KOPT-K1 (cell line): ENCODE data around the gene USP7.
A peak's percentile ranks its signal among the peaks of the same experiment; 100 is the strongest.

Source experiments
- H3K27ac ChIP-seq: fragments of 200-600 bp; sonication (generic); 2 replicates; pipeline ENCODE4 v1.5.1; 2016; ENCODE audit warnings: antibody characterized with exemption, mild to moderate bottlenecking, low read depth, low read length; ENCODE audit not compliant: poor library complexity, severe bottlenecking
- H3K36me3 ChIP-seq: fragments of 200-600 bp; sonication (generic); 2 replicates; pipeline ENCODE4 v1.5.1; 2017; ENCODE audit warnings: antibody characterized with exemption, mild to moderate bottlenecking, low read length, moderate library complexity; ENCODE audit not compliant: insufficient read depth
- H3K9me3 ChIP-seq: fragments of 200-600 bp; sonication (generic); 2 replicates; pipeline ENCODE4 v1.5.1; 2017; ENCODE audit warnings: antibody characterized with exemption, low read length, mild to moderate bottlenecking; ENCODE audit not compliant: insufficient read depth, poor library complexity, severe bottlenecking

Gene USP7

DNA sequence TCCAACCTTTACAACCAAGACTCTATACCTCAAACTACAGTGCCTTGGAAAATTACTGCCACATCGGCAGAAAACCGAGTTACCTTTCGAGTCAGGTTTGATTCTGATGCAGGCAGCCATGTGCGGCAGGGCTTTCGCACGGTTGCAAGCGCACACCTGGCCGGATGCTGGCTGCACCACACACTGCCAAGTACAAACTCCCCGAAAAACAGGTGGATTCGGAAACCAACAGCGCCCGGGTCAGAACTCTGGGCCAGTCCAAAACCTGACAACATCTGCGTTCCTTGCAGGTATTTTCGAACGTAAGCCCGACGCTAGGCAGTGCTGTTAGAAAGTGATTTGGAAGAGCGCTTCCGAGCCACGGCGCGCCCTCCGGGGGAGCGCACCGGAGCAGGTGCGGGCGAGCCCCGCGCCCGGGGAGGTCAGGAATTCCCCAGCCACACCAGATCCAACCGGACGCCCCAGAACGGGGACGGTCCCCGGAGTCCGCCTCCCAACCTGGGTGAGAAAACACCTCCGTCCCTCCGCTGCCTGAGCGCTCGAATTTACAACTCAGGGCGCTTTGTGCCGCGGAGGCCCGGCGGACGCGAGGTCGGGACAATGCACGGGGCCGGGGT, 1.2 kb downstream of the USP7 start:
- H3K36me3 ChIP-seq: no peaks in the 10 kb centered on the region
- no peaks in the 10 kb centered on the region for H3K9me3 ChIP-seq
- H3K27ac ChIP-seq: peak overlapping the region; percentile 93

DNA sequence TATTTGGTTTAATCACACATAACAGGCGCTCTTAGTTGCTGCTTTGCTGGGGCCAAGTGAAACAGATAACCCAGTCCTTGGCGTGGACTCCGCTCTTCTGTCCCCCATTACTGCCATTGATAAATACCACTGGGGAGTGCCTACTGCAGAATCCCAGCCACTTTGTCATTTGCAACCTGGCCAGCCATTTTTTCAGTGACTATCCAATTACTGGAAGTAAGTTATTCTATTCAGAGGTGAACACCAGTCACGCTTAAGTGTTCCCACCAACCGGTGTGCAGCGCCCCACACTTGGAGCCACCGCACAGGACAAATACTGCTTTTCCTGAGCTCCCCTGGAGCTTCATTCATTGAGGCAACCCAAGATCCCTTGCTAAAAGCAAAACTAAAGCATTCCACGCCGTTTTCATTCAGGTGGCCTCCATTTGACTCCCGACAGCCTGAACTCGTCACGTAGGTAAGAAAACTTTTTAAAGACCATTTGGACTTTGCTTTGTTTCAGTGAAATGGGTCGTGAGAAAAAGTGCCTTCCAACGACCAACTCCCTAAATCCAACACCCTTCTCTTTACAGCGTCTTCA, 1.8 kb downstream of the USP7 start:
- H3K9me3 ChIP-seq: no peaks in the 10 kb centered on the region
- no peaks in the 10 kb centered on the region for H3K36me3 ChIP-seq
- H3K27ac ChIP-seq: peak overlapping the region; percentile 93

DNA sequence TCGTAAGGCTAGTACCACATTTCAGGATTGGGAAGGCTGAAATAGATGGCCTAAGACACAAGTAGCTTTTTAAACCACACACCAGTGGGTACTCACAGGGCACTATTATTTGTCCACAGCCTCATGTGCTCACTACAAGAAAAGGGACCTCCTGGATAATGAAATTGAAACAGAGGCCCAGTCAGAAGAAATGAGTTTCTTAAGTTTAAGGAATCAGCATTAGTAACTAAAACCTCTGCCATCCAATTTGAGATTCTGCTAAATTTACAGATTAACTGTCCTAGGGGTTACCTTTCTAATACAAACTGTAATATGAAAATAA, 3.0 kb downstream of the USP7 start:
- peak overlapping the region; percentile 93 for H3K27ac ChIP-seq
- no peaks in the 10 kb centered on the region for H3K36me3 ChIP-seq
- no peaks in the 10 kb centered on the region for H3K9me3 ChIP-seq

DNA sequence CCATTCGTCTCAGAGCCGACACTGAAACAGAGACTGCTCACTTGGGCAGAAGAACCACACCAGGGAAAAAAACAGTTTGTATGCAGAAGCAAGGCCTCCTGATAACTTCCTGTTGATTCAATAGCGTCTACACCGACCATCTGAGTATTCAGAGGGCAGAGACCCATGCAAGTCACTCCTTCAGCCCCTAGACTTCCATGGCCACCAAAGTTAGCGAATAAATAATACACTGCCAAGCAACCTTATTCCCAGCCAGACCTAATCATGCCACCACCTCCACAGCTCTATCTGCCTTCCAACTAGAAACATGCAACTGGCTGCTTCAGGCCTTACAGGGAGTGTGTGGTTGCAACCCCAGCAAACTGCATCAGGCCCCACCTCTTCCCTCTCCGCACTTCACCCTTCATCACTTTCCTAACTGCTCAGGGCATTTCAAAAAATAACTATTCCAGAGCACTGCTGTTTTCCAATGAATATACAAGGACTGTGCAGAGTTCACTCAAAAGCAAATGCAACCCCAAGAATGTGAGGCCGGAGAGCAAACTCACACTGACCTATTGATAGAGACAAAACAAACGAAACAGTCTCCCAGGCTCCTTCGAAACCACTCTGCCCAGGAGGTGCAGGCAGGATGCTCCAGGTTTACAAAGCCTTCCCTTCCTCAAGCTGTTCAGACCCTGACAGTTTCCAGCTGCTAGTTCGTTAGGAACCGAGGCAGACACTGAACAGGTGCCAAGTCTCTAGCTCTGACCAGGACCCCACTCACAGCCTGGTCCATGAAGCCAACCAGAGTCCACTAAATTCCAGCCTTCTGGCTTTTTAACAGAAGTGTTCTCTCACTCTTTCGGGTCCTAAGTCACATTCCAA, 3.6 kb downstream of the USP7 start:
- Histone ChIP-seq H3K27ac (peak overlapping the region; percentile 93), H3K9me3 (no peaks in the 10 kb centered on the region), H3K36me3 (no peaks in the 10 kb centered on the region)

DNA sequence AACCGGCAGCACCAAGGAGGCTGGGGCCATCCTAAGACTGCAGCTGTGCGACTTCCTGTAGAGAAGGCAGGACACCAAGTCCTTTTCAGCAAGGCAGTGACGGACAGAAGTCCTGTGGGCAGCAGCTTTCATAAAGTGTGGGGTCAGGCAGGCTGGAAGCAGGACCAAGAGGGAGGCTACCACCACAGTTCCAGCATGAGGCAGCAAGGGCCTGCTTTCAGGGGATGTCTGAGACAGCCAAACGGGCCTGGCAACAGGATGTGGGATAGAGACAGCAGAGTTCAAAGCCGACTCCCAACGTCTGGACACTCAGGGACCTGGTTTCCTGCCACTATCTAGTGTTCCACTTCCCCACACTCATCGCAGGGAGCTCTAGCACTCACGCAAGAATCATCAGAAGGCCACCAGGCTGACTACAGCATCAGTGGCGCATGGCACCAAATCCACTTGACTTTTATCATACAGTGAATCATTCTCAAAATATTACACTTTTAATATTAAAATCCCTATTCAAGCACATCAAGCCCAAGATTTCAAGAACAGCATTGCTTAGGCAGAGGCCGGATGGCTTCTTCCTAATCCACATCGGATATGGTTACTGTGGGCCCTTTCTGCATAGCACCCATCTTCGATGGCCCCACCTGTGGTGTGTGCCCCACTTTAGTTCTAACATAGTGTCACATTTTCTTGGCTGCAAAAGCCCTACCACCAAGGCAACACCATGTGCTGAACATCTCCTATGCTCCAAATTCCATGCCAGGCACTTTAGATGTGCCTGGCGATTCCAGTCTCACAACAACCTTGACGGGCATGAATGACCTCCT, 5.2 kb downstream of the USP7 start:
- Histone ChIP-seq H3K27ac (peak overlapping the region; percentile 93), H3K9me3 (no peaks in the 10 kb centered on the region), H3K36me3 (no peaks in the 10 kb centered on the region)

DNA sequence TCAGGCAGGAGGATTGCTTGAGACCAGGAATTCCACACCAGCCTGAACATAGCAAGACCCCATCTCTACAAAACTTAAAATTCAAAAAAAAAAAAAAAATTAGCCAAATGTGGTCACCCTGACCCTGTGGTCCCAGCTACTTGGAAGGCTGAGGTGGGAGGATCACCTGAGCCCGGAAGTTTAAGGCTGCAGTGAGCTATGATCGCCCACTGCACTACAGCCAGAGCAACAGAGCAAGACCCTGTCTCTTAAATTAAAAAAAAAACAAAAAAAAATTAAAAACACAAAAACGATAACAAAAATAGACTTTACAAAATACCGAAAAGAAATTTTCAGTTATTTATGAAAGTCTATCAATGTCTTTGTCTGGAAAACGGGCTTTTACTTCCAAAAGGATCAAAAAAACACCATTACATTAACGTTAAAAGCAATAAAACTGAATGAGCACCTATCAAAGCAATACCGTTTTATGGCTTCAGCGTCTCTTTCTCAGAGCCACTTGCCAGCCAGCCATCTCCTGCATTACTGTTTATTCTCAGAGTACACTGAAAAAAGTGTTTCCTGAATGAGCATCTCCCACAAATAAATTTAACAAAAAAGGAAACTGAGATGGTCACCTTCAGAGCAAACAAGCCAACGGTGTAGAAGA, 6.1 kb downstream of the USP7 start:
- peak overlapping the region; percentile 93 for H3K27ac ChIP-seq
- H3K36me3 ChIP-seq: no peaks in the 10 kb centered on the region
- H3K9me3 ChIP-seq: no peaks in the 10 kb centered on the region

DNA sequence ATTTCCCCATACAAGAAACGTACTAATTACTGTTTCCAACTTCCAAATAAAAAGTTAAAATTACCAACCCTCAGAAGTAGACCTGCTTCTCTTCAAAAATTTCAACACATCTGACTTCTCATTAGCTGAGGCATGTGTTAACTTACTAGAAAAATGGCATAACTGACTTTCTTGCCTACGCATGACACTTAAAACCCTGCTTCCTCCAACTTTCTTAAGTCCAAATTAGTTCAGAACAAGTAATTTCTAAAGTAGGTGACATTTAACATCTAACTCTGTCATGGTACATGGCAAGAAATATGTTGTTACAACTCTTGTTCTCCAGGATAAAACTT, 6.7 kb downstream of the USP7 start:
- Histone ChIP-seq H3K27ac (no peak overlapping the region), H3K36me3 (no peaks in the 10 kb centered on the region), H3K9me3 (no peaks in the 10 kb centered on the region)

DNA sequence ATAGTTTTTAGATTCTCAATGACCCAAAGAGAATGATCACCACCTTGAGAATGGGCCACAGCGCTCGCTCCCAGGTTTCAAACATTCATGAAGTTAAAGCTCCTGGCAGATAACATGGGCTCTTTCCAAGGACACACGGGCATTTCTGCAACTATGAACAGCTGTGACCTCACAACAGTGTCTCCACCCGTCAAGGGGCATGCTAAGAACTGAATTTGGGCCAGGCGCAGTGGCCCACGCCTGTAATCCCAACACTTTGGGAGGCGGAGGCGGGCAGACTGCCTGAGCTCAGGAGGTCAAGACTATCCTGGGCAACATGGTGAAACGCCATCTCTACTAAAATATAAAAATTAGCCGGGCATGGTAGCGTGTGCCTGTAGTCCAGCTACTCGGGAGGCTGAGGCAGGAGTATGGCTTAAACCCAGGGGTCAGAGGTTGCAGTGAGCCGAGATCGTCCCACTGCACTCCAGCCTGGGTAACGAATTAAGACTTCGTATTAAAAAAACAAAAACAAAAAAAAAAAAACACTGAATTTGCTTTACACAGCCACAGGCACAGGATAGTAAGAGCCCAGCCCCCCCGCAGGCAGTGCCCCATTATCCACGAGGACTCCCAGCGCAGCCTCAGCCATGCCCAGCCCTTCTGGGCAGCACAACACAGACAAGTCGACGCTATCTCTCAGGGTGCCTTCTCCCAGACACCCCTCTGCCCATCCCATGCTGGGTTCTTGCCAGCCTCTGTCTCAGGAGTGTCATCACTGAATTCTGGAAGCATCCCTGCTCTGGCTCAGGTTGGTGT, 7.2 kb downstream of the USP7 start:
- H3K9me3 ChIP-seq: no peaks in the 10 kb centered on the region
- H3K27ac ChIP-seq: no peak overlapping the region
- no peaks in the 10 kb centered on the region for H3K36me3 ChIP-seq

DNA sequence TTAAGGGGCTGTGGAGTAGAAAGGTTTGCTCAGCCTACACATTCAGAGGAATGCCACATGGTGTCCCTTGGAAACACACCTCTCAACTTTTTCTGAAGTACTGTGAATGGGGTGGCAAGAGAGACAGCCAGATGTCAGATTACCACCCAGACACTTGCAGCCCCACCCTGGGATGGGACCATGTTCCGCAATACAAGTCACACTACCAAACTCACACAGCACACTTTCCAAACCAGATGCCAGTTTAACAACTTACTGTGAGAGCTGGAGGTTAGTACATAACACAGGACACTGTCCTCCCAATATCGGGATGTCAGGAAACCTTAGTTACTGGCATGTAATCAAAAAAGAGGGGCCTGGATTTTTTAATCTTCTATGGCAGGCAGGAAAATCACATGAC, 7.9 kb downstream of the USP7 start:
- H3K36me3 ChIP-seq: no peaks in the 10 kb centered on the region
- no peak overlapping the region for H3K27ac ChIP-seq
- H3K9me3 ChIP-seq: no peaks in the 10 kb centered on the region

DNA sequence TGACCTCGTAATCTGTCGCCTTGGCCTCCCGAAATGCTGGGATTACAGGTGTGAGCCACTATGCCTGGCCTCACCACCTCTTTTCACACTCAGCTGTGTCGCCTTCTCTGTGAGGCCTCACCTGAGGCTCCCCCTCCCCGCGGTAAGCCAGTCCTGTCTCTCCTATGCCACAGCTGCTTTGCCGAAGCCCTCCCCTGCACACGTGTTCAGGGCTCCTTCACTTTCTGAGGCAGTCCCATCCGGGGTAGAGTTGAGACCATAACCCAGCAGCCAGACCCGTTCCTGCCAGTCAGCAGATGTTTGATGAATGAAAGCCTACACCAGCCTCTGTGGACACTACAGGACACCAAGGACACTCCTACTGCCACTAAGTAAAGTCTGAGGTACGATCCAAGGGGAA, 10.6 kb downstream of the USP7 start:
- Histone ChIP-seq H3K36me3 (no peaks in the 10 kb centered on the region), H3K27ac (no peak overlapping the region), H3K9me3 (no peaks in the 10 kb centered on the region)

DNA sequence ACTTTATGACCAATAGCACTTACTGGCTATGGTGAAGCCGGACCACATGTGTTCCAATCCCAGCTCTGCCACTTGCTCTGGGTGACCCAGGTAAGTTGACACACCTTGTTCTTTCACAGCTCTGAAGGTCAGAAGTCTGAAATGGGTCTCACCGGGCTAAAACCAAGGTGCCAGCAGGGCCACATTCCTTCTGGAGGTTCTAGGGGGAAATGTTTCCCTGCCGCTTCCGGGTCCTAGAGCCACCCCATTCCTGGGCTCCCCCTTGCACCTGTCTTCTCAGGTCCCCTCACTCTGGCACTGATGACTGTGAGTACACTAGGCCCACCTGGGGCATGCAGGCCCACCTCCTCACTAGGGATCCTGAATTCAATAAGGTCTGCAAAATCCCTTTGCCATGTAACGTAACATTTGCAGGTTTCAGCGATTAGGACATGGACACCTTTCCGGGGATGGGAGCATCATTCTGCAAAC, 11.4 kb downstream of the USP7 start:
- Histone ChIP-seq H3K9me3 (no peaks in the 10 kb centered on the region), H3K27ac (no peak overlapping the region), H3K36me3 (no peaks in the 10 kb centered on the region)

DNA sequence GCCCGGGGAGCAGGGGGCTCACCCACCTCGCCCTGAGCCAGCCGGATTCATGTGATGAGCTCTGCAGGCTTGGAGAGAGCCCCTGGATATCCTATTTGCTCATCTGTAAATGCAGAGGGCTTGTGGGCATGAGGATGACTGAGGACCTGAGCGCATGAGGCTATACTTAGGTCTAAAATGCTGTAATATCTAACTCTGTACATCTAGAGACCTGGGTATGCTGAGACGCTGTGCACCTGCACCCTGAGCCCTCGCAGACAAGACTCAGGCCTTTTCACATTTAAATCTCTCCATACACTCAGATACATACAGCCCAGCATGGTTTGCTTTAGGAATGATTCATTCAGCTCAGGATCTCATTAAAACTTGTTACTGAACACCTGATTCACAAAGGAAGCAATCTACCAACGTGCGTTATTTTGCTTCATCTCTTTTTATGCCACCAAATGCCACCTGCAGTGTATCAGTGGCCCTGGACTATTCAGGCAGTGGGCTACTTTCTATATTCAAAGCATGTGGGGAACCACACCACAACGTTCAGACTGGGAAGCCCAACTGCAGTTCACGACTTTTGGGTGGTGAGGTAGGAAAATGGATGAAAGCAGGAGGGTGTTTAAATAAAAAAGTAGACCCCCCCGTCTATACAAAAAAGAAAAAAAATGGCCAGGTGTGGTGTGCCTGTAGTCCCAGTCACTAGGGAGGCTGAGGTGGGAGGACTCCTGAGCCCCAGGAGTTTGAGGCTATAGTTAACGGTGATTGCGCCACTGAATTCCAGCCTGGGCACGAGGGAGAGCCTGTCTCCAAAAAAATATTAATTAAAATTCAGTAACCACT, 12.0 kb downstream of the USP7 start:
- Histone ChIP-seq H3K9me3 (no peaks in the 10 kb centered on the region), H3K36me3 (no peaks in the 10 kb centered on the region), H3K27ac (no peak overlapping the region)

DNA sequence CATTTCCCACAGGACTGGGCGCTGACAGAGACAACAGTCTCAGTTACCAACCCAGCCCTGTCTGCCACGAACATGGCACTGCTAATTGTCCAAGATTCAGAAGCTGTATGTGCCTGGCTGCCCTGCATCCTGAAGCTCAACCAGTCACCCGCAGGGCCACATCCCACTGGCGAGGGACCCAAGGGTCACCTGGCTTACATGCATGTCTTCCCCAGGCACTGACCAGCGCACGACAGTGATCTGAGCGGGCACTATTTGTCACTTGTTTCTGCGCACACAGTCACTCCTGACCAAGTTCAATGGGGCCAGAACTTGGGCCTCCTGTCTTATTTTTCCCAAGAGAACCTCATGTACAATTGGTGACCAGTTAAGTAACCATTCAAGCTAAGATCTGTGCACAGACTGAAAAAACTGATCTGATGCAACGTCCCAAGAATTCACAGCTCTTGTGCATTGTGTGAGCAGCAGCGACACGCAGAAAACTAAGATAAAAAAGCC, 13.1 kb downstream of the USP7 start:
- Histone ChIP-seq H3K36me3 (no peaks in the 10 kb centered on the region), H3K9me3 (no peaks in the 10 kb centered on the region), H3K27ac (no peak overlapping the region)
